Head of caudate nucleus (tissue), 42 donors: ENCODE measurements around the gene ZMYND8.

Experiments
- DNase-seq, 42 donors: peaks; one replicate each; pipeline versions ENCODE4 v3.0.0 to v3.0.0-alpha.2; 2020 to 2021; ENCODE audit warnings: mixed read lengths in 7 of 42
- intact Hi-C: fragments of 100-400 bp; cut with DNase I; formaldehyde crosslinking; loops from one replicate; pipeline ENCODE4 v1.15.0; 2022

Gene ZMYND8

GRCh38 chr20:47345214-47345613, 11.3 kb downstream of the ZMYND8 start:
- no peak for DNase-seq
- intact Hi-C loops: no loop called here

- no peak for DNase-seq
- intact Hi-C loops: no loop called here
Measured at GRCh38 chr20:47343007-47343472, 13.5 kb downstream of the ZMYND8 start.

- no peak for DNase-seq
Measured at GRCh38 chr20:47338131-47338628, 18.3 kb downstream of the ZMYND8 start.

GRCh38 chr20:47337413-47337812, 19.1 kb downstream of the ZMYND8 start:
- intact Hi-C loops: no loop called here
- DNase-seq: no peak

More at GRCh38 chr20:47338131-47338628, 18.3 kb downstream of the ZMYND8 start:
- intact Hi-C loops: no loop called here

GRCh38 chr20:47336129-47336754, 20.3 kb downstream of the ZMYND8 start:
- intact Hi-C loops: no loop called here
- DNase-seq: peak in 41 of 42 donors; percentile 35 to 93 (median 74)

- no peak for DNase-seq
- intact Hi-C loops: no loop called here
Measured at GRCh38 chr20:47335251-47336128, 21.0 kb downstream of the ZMYND8 start.

GRCh38 chr20:47334022-47334551, 22.4 kb downstream of the ZMYND8 start:
- DNase-seq: peak in 1 of 42 donors; percentile 76
- intact Hi-C loops: no loop called here

GRCh38 chr20:47332381-47333206, 23.9 kb downstream of the ZMYND8 start:
- no peak for DNase-seq

GRCh38 chr20:47330933-47331708, 25.4 kb downstream of the ZMYND8 start:
- intact Hi-C loops: no loop called here
- DNase-seq: no peak

More at GRCh38 chr20:47332381-47333206, 23.9 kb downstream of the ZMYND8 start:
- intact Hi-C loops: no loop called here

GRCh38 chr20:47330071-47330470, 26.4 kb downstream of the ZMYND8 start:
- DNase-seq: no peak
- intact Hi-C loops: no loop called here

GRCh38 chr20:47328129-47328528, 28.4 kb downstream of the ZMYND8 start:
- DNase-seq: no peak
- intact Hi-C loops: no loop called here

GRCh38 chr20:47327711-47328110, 28.8 kb downstream of the ZMYND8 start:
- intact Hi-C loops: no loop called here
- no peak for DNase-seq

GRCh38 chr20:47326658-47327268, 29.7 kb downstream of the ZMYND8 start:
- intact Hi-C loops: no loop called here
- no peak for DNase-seq

GRCh38 chr20:47325242-47325641, 31.3 kb downstream of the ZMYND8 start:
- intact Hi-C loops: no loop called here

GRCh38 chr20:47320990-47321805, 35.3 kb downstream of the ZMYND8 start:
- no peak for DNase-seq
- intact Hi-C loops: no loop called here

More at GRCh38 chr20:47325242-47325641, 31.3 kb downstream of the ZMYND8 start:
- DNase-seq: no peak

- peak in 40 of 42 donors; percentile 34 to 85 (median 66) for DNase-seq
- intact Hi-C loops: loop anchor here (2.0 kb wide), 1 partner anchor 37 kb away; the partner anchor contains the start of gene ZMYND8
Measured at GRCh38 chr20:47319517-47320252, 36.8 kb downstream of the ZMYND8 start.
